DMS 273 (cell line): ENCODE results near the gene BMS1.
A peak's percentile ranks its signal among the peaks of the same experiment; 100 is the strongest.
"Not testable (repeated sequence)": the region's sequence is repeated elsewhere in the genome, so short reads cannot be mapped to it uniquely, and the experiment has no call there.

Experiments
- DNase-seq: peaks from one replicate; lab custom pipeline; 2025; ENCODE audit not compliant: unreplicated experiment; lab: John Stamatoyannopoulos, UW

BMS1 gene

DNA sequence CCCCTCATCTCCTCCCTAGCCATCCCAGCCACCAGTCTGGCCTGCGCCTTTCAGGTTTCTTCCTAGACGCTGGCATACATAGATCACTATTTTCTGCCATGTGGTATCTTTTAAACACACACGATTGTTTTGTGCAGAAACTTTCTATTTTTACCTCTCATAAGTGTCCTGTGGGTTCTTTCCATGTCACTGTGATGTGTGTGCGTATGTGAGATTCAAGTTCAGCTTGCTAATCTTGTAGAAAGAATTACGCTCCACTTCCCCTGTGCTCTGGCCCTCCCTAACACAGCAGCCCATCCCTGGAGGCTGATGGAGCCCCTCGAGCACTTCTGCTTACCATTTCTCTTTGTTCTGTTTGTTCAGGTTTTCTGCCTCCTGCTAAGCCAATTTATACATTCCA lies 80.2 kb downstream of the BMS1 start:
- DNase-seq = not testable (repeated sequence)

DNA sequence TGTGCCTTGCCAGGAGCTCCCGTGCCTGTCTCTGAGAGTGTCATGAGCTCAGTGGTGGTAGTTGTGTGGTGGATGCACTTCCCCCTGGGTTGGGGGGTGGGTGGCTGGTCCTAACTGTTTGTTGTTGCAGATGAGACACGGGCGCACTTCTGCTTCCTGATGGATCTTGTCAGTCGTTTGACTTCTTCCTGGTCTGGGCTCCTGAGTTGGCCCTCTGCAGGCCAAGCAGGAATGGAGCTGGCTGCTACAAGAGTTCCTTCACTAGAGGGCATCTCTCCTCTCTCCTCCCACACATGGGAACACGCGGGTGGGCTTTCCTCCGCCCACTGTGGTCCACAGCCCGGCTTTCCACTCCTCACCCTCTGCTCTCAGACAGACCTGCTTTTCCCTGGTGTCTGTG lies 82.0 kb downstream of the BMS1 start:
- DNase-seq = peak; percentile 7

GRCh38 chr10:42865716-42866114 lies 83.1 kb downstream of the BMS1 start:
- no peak for DNase-seq

GRCh38 chr10:42866115-42866995 lies 83.8 kb downstream of the BMS1 start:
- peak; percentile 80 for DNase-seq

GRCh38 chr10:42867571-42867970 lies 85.0 kb downstream of the BMS1 start:
- no peak for DNase-seq

DNA sequence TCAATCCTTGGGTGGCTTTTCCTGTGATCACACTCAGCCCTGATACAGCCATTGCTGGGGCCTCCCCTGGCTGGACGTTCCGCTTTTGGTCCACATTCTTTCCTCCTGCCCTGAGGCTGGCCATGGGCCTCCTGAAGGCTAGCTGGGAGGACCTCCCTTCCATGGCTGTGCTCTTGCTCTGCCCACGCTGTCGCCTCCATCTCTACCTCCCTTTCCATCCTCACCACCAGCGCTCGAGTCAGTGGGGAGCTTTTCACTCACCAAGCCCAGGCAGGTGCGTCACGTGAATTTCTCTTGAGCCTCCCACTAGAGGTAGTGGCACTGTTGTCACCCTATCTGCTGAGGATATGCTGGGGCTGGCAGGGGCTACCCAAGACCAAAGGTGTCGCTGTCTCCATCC lies 85.9 kb downstream of the BMS1 start:
- no peak for DNase-seq

DNA sequence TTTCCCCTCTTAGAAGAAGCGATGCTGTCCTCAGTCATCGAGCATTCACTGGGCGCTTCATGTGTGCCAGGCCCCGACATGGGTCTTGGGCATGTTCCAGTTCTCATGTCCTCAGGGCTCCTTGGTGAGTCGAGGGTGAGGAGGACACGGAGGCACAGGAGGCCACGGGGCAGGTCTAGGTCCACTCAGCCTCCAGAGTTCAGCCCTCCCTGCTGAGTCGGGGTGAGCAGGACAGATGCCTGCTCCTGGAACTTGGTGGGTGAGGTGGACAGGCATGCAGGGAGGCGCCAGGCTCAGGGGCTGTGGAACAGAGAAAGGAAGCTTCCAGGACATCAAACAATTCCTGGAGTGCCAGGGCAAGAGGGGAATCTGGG lies 87.4 kb downstream of the BMS1 start:
- no peak for DNase-seq

DNA sequence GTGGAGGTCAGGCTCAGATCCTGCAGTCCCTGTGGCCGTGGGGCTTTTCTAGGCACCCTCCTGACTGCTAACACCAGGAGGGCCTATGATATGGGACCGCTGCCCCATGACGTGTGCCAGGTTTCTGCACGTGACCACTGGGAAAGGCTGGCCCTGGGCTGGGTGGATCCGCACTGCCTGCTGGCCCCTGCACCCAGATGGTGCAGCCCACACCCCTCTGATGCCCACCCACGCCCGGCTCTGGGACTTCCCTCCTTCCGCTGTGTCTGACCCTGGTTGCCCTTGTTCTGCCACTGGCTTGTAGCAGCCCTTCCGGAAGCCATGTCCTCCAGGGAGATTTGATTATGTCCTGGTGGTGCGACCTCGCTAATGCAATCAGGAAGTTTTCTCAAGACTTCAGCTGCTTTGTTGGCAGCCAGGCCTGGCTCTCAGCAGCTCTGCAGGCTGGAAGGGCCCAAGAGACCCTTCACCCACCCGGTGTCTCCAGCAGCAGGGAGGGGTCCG lies 88.6 kb downstream of the BMS1 start:
- DNase-seq = not testable (repeated sequence)

GRCh38 chr10:42871823-42872222 lies 89.2 kb downstream of the BMS1 start:
- no peak for DNase-seq

GRCh38 chr10:42872865-42873435 lies 90.4 kb downstream of the BMS1 start:
- DNase-seq = no peak

DNA sequence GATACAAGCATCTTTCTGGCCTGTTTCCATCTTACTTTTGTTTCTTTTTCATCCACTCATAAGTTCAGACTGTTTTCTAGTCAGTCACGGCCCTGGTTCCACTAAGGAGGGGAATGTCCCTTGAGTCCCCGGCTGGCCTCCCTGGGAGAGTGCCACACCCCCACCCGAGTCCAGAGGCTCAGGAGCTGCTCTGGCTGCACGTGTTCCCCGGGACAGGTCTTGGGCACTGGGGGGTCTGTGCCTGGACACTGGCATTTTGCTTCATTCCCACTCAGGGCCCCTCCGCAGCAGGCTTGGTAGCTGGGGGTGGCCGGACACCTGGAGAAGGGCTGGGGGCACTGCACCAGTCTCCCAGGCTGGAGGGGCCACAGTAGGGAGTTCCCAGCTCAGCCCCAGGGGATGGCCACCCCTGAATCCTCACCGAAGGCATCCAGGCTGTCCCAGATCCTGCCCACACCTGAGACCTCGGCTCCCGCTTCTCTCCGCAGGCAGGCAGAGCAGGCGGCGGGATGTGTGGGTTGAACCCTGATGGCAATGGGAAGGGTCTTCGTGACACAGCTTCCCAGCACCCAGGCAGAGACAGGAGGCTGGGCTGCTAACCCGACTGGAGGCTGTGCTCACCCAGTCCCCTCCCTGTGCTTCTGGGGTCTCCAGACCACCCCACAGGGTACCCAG lies 92.3 kb downstream of the BMS1 start:
- DNase-seq = no peak

- DNase-seq = no peak
These were observed 92.8 kb downstream of the BMS1 start for GRCh38 chr10:42875388-42875755.

- no peak for DNase-seq
These were observed 93.3 kb downstream of the BMS1 start for GRCh38 chr10:42875798-42876341.

DNA sequence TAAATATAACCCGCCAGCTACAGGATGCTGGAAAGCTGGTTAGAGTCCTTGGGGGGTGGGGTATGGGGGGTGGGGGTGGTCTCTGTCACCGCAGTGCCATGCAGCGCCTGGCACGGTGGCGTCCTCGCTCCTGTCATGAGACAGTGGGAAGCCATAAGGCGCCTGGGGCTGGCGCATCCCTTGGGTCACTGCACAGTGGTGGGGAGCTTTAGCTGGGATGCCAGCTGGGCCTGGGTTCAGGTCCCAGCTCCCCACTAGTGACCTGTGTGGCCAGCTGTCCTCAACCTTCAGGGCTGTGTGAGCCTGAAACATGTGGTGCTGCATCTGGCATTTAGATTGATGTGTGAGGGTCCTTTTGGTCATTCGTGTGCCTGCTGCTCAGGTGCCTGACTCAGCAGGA lies 93.9 kb downstream of the BMS1 start:
- no peak for DNase-seq

DNA sequence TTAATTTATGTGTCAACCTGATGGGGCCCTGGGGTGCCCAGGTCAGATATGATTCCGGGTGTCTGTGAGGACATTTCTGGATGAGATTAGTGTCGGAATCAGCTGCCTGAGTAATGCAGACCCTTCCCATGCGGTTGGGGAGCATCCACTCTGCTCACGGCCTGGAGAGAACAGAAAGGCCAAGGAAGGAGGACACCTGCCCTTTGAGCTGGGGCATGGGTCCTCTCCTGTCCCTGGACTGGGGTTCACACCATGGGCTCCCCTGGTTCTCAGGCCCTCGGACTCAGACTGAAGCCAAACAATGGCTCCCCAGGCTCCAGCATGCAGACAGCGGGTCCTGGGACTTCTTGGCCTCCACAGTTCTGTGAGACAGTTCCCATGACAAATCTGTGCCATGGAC lies 94.3 kb downstream of the BMS1 start:
- no peak for DNase-seq

- DNase-seq = no peak
These were observed 95.0 kb downstream of the BMS1 start for GRCh38 chr10:42877496-42878030.

GRCh38 chr10:42878134-42878820 lies 95.7 kb downstream of the BMS1 start:
- no peak for DNase-seq

GRCh38 chr10:42878821-42879195 lies 96.2 kb downstream of the BMS1 start:
- no peak for DNase-seq

- DNase-seq = no peak
These were observed 97.0 kb downstream of the BMS1 start for GRCh38 chr10:42879380-42880254.

DNA sequence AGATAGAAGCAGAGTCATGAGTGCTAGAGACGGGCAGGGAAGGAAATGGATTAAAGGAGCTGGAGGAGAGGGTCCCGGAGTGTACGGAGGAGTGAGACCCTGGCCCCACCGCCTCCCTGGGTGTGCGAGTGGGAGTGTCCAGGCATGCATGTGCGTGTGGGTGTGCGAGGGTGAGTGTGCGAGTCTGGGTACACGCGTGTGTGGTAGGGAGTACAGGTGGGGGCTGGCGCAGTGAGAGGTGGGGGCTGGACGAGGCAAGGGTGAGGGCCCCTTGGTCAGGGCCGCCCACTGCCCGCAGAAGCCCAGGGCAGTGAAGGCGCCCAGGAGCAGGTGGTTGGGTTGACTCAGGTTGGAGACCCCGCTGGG lies 97.6 kb downstream of the BMS1 start:
- no peak for DNase-seq
